SIG-M5 (cell line): ENCODE data around the gene MMS19.
"Not testable (repeated sequence)": the region's sequence is repeated elsewhere in the genome, so short reads cannot be mapped to it uniquely, and the experiment has no call there.

Experiments used
- DNase-seq: peaks from one replicate; lab custom pipeline; 2025; lab: John Stamatoyannopoulos, UW

The MMS19 gene

DNA sequence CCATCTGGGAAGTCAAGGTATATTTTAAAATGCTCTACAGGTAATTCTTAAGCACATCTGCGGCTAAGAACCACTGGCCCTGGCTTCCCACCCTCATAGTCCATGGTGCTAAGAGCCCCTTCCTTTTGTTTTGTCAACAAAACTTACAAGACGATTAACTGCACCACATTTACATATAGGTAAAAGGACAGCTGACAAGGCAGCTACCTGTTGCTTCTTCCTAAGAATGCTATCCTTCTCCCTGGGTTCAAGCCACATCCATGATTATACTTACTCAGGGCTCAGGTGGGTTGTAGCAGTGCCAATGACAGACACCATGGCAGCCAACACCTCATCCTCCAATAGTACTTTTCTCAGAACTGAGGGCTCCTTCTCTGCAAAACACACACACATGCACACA lies 35.9 kb downstream of the MMS19 start:
- DNase-seq, result no peak

DNA sequence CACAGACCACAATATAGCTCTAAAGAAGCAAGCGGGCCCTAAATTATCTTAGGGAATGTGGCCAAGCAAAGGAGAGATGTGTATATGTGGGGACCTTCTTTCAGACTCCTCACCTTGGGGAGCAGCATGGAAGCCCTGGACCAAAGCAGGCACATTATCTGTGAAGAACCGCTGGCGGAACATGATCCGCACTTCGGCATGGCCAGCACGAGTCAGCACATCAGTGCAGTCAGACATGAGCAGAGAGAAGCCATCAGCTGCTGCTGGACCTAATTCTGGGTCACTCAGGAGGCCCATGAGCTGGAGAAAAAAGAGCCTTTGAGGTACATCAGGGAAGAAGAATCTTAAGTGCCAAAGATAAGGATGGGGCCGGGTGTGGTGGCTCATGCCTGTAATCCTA lies 38.3 kb downstream of the MMS19 start:
- no peak for DNase-seq

DNA sequence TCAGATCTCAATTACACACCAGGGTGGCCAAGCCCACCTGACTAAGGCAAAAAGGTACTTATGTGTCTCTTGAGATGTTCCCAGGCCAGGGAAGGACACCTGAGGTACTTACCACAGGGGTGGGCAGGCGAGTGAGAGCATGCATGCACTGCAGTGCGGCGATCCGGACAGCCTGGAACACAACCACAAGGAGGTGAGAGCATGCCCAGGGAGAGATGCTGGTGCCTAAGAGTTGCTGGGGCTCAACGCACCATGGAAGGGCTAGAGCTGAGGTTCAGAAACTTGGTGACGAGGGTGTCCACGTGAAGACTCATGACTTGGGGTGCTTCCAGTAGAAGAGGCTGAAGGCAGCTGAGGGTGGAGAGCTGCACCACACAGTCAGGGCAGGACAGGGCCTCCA lies 39.1 kb downstream of the MMS19 start:
- no peak for DNase-seq

DNA sequence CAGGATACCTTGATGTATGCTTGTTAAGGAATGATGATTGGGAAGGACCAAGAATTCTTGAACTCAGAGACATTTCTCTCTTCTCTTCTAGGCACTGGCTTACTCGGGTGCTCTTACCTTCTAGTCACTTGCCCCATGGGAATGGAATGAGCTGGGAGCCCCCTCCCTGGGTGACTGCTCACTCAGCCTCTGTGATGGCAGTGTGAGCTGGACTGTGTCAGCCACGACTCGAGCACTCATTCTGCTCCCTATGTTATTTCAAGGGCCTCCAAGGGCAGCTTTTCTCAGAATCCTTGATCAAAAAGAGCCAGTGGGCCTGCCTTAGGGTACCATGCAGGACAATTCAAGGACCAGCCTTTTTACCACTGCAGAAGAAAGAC lies 41.5 kb downstream of the MMS19 start:
- no peak for DNase-seq

DNA sequence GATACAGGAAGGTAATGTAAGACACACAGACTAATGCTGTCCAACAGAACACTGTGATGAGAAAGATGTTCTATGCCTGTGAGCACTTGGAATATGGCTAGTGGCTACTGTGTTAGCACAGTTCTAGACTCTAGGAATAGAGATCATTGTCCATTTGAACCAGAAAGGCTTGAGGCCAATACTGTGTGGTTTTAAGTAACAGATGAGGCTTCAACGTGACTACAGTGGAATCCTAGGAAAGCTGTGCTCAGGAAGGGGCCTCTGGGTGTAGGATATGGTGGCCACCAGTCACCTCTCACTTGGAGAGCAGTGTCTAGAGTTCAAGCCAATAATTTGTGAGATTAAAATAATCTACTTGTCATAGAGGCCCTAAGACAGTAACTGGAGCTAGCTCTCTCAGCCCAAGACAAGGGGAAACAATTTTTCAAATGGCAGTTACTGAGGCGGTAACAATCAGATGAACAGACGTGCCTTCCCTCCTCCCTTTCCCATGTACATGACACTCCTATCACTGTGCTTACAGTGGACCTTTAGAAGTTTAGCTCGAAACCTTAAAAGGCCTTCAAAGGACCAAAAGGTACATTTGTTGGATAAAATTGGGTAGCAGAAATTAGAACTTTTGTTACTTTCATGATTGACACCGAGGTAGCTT lies 42.1 kb downstream of the MMS19 start:
- no peak for DNase-seq

DNA sequence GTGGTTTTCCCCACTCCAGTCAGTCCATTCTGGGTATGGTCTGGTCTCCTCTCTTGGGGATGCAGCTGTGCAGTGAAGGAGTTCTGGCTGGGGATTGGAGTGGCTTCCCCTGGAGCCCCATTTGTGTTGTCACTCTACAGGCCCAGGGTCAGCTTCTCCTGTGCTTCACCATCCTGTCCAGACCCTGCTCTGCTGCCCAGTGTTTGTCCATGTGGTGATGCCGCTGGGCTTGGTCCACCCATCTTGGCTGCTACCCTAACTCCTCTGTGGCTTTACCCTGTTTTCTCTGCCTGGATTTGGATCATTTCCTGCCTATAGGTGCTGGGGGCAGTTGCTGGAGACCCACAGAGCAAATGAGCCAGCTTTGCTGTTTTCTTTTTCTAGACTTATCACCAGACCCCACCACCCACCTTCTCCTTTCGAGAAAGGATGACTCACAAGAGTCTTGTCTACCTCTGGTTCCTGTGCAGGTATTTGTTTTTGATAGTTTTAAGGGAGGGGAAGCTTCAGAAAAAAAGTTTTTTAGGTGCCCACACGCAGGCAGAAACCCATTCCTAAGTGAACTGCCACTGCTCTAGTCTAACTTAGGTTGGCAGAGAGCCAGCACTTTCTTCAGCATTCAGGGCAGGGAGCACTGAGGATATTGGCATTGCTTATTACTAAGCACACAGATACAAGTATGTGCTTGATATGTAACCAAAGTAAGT lies 43.7 kb downstream of the MMS19 start:
- DNase-seq, result no peak

DNA sequence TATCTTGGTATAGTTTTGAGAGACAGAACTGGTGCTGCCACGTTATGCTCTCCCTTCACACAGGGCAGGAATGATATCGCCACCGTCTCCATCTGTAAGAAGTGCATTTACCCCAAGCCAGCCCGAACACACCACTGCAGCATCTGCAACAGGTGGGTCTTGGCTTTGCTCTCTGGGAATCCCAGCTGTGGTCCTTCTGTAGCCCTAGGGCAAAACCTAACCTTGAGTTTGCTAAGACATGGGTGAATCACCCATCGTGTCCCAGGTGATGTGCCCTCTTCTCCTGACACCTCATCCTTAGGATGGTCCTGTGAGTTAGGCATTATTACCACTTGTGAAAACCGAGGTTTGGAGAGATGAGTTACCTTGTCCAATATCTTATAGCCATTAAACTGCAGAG lies 45.9 kb downstream of the MMS19 start:
- DNase-seq, result no peak

DNA sequence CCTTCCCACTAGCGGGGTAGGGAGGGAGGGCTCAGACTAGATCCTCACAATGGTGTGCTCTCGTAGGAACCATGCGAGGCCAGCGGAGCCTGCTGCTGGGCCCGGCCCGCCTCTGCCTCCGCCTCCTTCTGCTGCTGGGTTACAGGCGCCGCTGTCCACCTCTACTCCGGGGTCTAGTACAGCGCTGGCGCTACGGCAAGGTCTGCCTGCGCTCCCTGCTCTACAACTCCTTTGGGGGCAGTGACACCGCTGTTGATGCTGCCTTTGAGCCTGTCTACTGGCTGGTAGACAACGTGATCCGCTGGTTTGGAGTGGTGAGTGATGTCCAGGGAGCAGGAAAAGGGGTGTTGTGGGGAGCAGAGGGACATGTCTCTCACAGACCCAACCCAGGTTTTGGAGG lies 46.6 kb downstream of the MMS19 start:
- no peak for DNase-seq

DNA sequence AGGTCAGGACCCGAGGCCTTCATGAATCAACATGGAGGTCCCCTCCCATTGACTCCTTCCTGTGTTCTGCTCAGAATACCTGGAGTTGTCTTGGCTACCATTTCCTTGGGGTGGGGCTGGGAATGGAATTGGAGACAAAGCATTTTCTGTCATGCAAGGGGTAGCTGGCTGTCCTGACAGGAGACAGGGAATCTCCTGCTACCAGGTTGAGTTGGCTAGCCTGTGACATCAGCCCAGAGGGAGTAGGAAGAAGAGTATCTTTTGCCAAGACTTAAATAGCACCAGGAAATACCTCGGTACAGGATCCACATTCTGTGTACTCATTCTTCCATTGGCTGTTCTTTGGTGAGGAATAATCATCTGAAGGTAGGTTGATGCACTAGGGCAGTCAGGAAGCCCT lies 47.4 kb downstream of the MMS19 start:
- no peak for DNase-seq

DNA sequence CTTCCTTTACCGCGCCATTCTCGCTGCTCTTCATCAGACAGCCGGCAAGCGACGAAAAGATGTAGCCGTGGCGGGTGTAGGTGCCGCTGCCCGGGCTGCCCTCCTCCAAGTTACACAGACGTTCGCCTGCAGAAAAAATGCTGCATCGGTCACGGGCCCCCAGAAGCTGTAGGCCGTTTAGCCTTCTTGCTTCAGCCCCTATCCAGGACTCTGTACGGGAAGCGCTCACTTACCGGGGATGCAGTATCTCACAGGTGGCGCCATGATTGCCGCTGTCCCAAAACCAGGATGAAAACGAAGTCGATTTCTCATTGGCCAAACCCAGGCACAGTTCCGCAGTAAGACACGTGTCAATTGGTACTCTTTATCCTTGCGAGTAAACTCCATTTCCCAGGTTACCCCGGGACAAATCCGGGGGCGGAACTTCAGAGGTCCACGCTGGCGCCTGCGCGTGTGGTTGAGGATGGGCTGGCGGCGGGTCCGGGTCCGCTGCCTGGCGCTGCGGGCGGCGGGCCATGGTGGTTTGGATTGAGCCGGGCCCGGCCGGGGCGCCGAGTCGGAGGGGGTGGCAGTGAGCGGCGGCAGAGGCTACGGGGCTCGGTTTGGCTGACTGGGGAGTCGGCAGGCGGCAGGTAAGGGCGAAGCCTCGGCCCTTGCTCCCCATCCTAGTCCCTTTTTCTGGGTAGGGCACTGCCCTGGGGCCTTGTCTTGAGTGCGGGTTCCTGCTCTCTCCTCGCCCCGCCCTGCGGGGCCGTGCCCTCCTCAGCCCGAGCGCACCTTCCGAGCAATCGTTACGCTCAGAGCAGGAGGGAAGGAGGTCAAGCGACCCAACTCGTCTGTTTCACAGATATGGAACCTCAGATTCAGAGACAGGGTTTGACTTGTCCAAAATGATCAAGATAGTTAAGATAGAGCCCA lies 52.2 kb downstream of the MMS19 start, which contains the start of the genes EXOSC1 and ZDHHC16:
TSS of gene EXOSC1 (minus strand) at position 285 of the 918 bp plus-strand sequence. CDS start at position 264, 21 bp downstream.
TSS of gene ZDHHC16 (plus strand) at position 454 of the 918 bp plus-strand sequence. CDS start 5,501 bp downstream, outside the sequence.
- peak; percentile 92 for DNase-seq

DNA sequence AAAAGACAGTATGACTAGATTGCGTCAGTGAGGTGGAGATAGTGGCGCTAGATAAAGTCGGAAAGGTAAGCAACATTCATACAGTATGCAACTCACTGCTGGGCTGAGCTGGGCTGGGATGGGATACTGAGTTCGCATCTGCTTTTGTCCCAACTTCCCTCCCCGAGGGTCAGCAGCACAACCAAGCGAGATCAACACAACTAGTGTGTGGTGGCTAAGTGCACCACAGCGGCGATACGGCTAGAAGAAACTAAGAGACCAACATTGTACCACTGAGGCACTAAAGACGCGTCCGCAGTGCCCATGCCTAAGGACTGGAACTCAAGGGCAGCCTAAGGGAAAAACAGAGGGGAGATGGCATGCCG lies 52.9 kb downstream of the MMS19 start:
- no peak for DNase-seq

DNA sequence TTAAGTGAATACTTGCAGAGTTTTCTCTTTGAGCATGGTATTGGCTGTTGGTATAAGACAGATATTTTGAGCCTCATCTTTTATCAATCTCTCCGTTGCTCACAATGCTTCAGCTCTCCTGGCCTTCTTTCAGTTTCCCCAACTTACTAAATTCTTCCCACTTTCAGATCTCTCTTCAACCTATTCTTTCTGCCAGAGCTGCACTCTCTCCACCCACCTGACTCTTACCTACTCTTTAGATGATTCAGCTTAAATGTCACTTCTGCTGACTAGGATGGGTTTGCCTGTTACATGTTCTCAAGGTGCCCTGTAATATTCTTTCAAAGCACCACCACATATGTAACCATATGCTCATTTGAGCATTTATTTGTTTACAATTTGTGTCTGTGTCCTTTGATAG lies 54.0 kb downstream of the MMS19 start:
- DNase-seq, result no peak

DNA sequence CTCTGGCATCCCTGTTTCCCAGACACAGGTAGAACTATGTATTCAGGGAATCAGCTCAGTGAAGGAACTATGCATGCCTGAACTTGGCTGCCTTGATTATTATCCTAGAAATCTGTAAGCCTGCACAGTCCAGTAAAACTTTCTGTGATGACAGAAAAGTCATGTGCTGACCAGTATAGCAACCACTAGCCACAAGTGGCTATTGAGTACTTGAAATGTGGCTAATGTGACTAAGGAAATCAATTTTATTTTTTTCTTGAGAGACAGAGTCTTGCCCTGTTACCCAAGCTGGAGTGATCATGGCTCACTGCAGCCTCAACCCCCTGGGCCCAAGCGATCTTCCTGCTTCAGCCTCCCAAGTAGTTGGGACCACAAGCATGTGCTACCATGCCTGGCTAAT lies 55.9 kb downstream of the MMS19 start:
- DNase-seq, result no peak

DNA sequence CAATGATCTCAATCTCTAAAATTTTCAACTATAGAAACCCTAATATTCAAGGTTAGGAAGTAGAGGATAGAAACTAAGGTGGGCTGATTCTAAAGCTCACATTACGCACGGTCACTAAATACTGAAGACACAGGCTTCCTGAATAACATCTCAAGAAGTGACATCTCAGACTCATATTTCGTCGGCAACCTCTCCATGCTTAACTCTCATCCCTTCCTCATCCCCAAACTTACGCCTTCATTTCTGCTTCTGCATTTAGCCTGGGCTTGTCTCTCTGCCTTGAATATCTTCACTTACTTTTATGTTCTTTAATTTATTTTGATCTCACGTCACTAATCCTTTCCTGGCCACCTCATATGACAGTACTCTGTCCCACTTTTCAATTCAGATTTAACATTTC lies 63.0 kb downstream of the MMS19 start:
- no peak for DNase-seq

DNA sequence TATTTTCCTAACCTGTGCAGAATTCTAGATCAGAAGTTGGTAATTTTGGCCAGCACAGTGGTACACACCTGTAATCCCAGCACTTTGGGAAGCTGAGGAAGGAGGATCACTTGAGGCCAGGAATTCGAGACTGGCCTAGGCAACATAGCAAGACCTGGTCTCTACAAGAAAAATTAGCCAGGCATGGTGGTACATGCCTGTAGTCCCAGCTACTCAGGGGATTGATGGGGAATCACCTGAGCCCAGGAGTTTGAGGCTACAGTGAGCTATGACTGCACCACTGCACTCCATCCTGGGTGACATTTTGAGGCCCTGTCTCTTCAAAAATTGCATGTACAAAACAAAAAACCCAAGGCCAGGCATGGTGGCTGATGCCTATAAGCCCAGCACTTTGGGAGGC lies 63.7 kb downstream of the MMS19 start:
- no peak for DNase-seq

DNA sequence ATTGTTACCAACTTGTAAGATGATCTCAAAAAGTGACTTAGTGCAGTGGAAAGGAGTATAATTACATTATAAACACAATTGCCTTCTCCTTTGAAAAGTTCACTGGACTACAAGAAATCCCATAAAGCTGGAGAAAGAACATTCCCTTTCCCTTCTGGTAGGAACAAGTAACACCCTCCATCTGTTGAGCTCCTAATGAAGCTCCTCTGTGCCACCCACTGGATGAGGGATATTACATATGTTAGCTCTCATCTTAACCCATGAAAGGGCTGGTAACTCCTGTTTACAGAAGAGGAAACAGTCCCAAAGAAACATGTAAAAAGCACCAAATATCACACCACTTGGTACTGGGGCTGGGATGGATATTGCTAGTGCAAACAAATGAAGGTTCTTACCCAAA lies 64.2 kb downstream of the MMS19 start:
- no peak for DNase-seq

DNA sequence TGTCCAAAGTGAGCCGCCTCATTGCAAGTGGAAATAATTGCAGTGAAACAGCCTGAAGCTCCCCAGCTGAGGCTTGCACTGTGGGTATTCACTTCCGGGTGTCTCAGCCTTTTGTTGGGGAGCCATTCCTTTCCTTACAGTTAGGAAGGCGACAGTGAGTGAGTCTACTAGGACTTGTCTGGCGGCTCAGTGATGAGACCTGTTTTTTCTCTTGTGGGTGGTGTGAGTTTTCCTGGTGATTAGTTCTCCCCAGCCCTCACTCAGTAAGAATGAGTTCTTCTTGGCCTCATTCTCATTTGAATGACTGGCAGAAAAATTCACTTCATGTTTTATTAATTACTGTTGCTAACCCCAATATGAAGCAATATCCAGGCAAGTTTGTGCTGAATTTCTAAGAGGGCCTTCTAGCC lies 69.6 kb downstream of the MMS19 start:
- DNase-seq, result no peak

DNA sequence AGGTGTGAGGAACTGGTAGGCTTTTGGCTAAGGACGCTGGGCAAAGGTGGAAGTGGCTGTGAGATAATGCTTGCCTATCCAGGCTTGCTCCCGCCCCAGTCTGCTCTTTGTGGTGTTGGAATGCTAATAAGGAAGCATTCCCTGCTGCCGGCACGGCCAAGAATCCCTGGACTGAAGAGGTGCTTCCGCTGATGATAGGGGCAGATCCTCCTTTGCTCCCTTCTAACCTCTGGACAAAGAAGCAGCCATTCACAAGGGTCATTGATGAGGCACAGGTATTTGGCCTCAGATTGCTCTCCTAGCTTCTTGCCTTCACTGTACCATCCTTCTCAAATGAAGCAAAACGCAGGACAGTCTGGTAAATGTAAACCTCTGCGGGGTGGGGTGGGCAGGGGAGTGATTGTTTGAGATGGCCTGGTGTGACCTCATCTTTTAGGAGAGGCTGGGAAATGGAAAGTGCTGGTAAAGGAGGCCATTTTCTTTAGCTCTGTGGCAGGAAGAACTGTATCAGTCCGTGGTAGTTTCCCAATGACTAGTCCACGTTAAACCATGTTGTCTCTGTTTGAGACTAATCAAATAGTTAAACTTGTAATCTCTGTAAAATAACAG lies 70.5 kb downstream of the MMS19 start:
- no peak for DNase-seq

DNA sequence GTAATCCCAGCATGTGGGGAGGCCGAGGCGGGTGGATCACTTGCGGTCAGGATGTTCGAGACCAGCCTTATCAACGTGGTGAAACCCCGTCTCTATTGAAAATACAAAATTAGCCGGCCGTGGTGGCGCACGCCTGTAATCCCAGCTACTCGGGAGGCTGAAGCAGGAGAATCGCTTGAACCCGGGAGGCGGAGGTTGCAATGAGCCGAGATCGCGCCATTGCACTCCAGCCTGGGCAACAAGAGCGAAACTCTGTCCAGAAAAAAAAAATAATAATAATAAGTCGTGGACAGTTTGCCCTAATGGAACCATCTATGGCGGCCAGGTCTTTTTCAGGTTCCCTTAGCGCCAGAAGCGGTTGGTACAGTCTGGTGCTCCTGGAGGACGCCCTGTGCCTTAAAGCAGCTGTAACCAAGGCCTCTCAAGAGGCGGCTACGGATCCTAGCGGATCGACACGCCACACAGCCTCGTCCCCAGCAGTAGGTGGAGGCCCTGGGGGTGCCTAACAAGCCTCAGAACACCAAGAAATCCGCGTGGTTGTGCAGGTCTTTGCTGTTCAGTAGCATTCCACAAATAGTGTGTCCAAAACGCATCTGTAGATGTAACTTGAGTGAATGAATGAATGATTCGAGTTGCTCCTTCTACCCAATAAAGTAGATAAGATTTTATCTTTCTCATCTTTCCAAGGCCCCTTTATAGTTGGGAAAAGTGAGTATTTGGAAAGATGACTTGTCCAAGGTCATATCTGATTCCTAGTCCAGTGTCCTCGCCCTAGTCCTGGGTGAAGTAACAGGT lies 71.2 kb downstream of the MMS19 start:
- DNase-seq, result no peak

DNA sequence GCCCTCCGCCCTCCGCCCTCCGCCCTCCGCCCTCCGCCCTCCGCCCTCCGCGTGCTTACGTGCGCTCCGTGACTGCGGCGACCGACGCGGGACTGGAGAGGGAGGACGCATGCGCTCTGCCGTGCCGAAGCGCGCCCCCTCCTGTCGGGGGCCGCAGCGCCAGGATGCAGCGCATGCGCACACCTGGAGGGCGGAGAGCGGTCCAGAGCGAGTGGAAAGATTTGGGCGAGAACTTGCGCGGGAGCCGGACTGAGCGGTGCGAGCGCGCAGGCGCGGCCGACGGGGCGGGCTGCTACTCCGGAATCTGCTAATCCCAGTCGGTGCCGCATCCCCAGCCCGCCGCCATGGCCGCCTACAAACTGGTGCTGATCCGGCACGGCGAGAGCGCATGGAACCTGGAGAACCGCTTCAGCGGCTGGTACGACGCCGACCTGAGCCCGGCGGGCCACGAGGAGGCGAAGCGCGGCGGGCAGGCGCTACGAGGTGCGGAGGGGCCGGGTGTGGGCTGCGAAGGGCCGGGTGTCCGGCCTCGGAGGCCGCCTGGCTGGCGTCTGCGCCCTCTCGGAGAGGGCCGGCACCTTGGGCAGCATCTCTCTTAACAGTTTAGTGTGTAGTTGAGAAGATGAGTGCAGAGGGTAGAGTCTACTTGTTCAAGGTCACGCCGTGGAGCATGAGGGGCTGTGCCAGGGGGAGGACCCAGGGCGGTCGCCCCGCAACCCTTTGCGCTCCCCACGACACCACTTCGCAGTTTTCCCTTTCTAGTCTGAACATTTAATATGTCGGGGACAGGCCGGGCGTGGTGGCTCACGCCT lies 72.1 kb downstream of the MMS19 start, which contains the start of gene PGAM1:
TSS of gene PGAM1 (plus strand) at position 228 of the 812 bp plus-strand sequence. CDS start at position 345, 117 bp downstream.
- DNase-seq, result peak; percentile 40

DNA sequence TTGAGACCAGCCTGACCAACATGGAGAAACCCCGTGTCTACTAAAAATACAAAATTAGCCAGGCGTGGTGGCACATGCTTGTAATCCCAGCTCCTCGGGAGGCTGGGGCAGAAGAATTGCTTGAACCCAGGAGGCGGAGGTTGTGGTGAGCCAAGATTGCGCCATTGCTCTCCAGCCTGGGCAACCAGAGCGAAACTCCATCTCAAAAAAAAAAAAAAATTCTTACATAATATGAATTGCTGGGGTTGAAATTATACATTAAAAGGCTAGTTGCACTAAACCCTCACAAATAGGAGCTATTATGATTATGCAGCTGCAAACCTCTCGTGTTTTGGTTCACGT lies 74.5 kb downstream of the MMS19 start:
- DNase-seq, result not testable (repeated sequence)
